GM18508 (cell line): Measurements from ENCODE around the gene BCL7B.
"Not testable (repeated sequence)": the region's sequence is repeated elsewhere in the genome, so short reads cannot be mapped to it uniquely, and the experiment has no call there.

Experiments
- ATAC-seq: cut with Tn5 transposase; IDR thresholded peaks from one replicate; pipeline ENCODE4 v1.9.1; 2021; ENCODE audit warnings: moderate number of reproducible peaks; ENCODE audit not compliant: insufficient read depth, unreplicated experiment

BCL7B gene

GRCh38 chr7:73504920-73505319 is 52.6 kb downstream of the BCL7B start:
- ATAC-seq = no peak

DNA sequence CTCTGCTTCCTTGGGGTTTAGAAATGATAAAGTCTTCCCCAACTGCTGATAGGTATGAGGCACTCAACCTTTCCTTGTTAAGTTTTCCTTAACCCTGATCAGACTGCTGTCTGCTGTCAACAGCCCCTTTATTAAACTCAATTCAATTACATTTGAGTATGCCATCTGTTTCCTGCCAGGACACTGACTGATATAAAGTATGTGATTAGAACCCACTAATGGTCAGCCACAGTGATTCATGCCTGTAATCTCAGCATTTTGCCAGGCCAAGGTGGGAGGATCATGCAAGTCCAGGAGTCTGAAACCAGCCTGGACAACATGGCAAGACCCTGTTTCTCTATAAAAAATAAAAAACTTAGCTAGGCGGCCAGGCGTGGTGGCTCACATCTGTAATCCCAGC is 53.5 kb downstream of the BCL7B start:
- ATAC-seq = no peak

GRCh38 chr7:73503229-73503628 is 54.3 kb downstream of the BCL7B start:
- ATAC-seq = no peak

- no peak for ATAC-seq
These were observed 60.9 kb downstream of the BCL7B start for GRCh38 chr7:73496626-73497025.

- ATAC-seq = not testable (repeated sequence)
These were observed 62.0 kb downstream of the BCL7B start for GRCh38 chr7:73495507-73495906.

GRCh38 chr7:73489976-73490375 is 67.5 kb downstream of the BCL7B start:
- ATAC-seq = no peak

DNA sequence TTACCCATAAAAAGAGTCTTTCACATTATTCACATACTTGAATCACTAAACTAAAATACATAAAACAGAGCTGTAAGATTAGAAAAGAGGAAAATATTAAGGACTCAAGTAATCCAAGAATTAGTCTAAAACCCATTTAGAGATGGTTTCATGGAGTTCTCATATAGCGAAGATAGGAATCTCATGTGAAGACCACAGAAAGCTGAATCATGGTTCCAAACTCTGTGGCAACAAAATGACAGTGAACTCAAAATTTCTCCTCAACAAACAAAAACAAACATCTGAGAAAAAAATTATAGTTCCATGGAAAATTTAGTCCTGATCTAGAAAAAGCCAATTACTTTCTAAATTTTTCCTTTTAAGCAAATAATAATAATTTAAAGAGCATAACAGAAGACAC is 70.0 kb downstream of the BCL7B start:
- no peak for ATAC-seq
